Erythroblast (primary cell): ENCODE measurements around the gene ATP13A2.

Experiments used
- GATA1 ChIP-seq: IDR thresholded peaks from 2 replicates; pipeline ENCODE4 v1.6.1; 2011; ENCODE audit warnings: low read depth, mild to moderate bottlenecking, control low read depth, low read length, moderate library complexity
- POLR2A ChIP-seq: IDR thresholded peaks from 2 replicates; pipeline ENCODE4 v1.6.1; 2011; ENCODE audit warnings: mild to moderate bottlenecking, low read length

- TF ChIP-seq POLR2A, result no peak
- no peak for TF ChIP-seq GATA1
These were observed 19.6 kb downstream of the ATP13A2 start for GRCh38 chr1:16992102-16992501.
